Dedifferentiated amniotic fluid mesenchymal stem cell (primary cell): ENCODE measurements around the gene PRCC.

Experiments
- DNase-seq: peaks from one replicate; pipeline ENCODE4 v3.0.0-alpha.2; 2016; ENCODE audit errors: extremely low spot score

The PRCC gene, protein sequence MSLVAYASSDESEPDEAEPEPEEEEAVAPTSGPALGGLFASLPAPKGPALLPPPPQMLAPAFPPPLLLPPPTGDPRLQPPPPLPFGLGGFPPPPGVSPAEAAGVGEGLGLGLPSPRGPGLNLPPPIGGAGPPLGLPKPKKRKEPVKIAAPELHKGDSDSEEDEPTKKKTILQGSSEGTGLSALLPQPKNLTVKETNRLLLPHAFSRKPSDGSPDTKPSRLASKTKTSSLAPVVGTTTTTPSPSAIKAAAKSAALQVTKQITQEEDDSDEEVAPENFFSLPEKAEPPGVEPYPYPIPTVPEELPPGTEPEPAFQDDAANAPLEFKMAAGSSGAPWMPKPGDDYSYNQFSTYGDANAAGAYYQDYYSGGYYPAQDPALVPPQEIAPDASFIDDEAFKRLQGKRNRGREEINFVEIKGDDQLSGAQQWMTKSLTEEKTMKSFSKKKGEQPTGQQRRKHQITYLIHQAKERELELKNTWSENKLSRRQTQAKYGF

GRCh38 chr1:156767101-156767878, at the start of gene PRCC:
PRCC (plus strand) TSS chr1:156767535; CDS start chr1:156767772, 237 bp downstream.
- DNase-seq: peak; percentile 100

DNA sequence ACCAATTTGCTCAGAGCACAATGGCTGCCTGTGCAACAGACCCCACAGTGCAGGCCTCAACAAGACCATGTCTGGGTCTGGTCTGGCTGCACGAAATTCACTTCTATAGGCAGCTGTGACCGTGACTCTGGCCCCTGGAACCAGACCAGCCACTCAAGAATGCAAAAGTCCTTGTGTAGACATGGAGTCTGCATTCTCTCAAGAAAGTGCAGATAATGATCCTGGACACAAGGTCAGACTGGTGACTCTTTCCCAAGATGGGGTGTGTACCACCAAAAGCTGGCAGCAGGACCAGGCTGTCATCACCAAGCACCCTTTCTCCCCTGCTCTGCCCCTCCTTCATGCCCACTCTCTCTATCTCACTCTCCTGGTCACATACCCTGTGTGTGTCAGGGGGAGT, 46.2 kb upstream of the PRCC start:
- no peak for DNase-seq

DNA sequence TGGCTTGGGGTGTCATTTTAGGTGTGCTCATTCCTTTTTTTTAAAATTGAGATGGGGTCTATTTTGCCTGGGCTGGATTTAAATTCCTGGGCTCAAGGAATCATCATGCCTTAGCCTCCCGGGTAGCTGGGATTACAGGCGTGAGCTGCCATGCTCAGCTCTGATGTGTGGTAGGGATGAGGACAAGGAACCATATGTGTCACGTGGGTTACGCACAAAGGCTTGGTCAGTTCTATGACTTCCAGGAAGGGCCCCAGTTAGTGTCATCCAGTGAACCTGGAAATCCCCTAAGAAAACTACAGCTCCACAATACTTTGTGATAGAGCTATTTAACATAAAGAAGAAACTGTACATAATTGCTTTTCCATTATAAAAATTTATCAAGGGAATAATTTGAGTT, 45.8 kb upstream of the PRCC start:
- DNase-seq: no peak

- peak; percentile 82 for DNase-seq
These were observed 41.6 kb upstream of the PRCC start for GRCh38 chr1:156725683-156726280.

GRCh38 chr1:156726549-156727226, 40.6 kb upstream of the PRCC start:
- no peak for DNase-seq

GRCh38 chr1:156727492-156727891, 39.8 kb upstream of the PRCC start:
- no peak for DNase-seq

- DNase-seq: peak; percentile 65
These were observed 39.3 kb upstream of the PRCC start, which contains the start of gene METTL25B for GRCh38 chr1:156727926-156728598. METTL25B (plus strand) TSS chr1:156728469; CDS start chr1:156729105, 636 bp downstream.

DNA sequence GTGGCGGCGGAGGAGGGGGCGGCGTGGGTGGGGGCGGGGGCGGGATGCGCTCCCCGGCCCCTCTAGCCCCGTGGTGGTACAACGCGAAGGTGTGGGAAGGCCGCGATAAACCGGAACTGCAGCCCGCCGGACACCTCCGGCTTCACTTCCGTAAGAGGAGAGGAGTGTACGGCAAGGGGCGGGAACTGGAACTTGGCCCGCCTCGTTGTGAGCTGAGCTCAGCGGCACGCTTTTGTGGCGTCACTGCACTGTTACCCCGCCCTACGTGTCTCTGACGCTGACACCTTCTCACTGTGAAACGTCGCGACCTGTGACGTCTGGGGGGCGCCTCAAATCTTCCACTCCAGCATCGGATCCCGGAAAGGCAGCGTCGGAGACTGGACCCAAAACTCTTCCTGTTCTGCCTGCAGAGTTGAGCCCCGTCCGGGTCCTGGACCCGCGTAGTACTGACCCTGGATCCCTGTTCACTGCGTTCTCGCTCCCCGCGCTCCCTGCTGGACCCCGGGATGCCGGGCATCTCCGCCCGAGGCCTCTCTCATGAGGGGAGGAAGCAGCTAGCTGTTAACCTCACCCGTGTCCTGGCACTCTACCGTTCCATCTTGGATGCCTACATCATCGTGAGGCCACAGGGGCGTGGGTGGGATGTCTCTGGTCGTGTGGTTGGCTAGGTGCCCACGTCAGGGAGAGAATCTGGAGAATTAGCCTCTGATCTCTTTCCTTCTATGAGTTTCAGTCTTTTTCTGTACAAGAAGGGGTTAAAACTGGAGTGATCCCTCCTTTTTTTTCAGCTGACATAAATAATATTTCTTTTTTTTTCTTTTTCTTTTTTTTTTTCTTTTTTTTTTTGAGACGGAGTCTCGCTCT, 38.5 kb upstream of the PRCC start, which contains the start of gene ISG20L2:
Gene ISG20L2, minus strand, starts transcription at position 168 of the 864 bp plus-strand sequence. CDS start 1,114 bp downstream, outside the sequence.
- peak; percentile 97 for DNase-seq

- DNase-seq: no peak
These were observed 33.2 kb upstream of the PRCC start for GRCh38 chr1:156733989-156734584.

DNA sequence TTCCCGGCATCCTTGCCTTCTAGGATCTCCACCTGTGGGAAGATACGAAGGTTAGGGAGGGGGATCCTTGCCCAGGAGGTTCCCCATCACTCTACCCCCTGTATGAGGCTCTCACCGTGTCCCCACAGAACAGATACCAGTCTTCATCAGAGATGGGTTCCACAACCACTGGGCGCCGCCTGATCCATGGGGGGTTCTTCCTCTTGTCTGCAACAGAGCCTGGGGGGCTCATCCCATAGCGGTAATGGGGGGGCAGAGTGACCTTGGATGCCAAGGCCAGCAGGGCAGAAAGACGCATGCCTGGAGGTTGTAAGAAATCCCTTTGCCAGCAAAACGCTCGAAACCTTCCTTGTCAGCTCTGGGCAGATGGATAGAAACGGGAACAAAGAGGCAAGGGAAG, 28.9 kb upstream of the PRCC start:
- DNase-seq: no peak

- DNase-seq: no peak
These were observed 28.4 kb upstream of the PRCC start for GRCh38 chr1:156738916-156739315.

GRCh38 chr1:156740237-156740740, 27.0 kb upstream of the PRCC start:
- DNase-seq: no peak

DNA sequence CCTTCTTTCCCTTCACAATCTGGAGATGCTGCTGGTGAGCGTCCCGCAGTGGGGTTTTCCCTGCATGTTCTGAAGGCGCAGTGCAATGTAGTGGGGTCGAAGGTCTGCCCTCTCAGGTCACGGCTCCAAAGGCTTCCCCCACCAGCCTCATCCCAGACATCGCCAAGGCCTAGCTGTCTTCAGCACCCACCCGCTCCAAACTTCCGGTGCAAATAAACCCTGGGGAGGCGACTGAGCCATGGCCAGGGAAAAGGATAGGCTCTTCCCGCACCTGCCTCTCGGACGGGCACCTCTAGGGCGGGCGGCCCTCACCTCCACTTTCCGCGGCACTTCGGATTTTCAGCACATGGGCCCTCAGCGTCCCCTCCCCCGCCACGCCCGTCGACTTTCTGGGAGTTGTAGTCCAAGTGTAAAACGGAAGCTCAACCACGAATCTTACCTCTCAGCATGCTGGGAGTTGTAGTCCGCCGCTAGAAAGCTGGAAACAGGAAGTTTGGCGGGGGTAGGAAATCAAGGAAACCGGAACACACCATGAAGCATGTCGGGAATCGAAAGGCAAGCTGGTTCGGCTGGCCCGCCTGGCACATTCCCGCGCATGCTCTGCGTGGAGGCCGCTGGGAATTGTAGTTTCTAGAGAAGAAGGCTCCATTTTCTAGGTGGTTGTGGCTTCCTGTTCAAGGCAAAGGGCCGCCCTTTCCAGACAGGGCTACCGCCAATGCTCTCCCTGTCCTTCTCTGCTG, 26.4 kb upstream of the PRCC start, which contains the start of gene MRPL24:
Gene MRPL24, minus strand, starts transcription at position 348 of the 740 bp plus-strand sequence. CDS start 2,384 bp downstream, outside the sequence.
- DNase-seq: peak; percentile 100

- DNase-seq: no peak
These were observed 25.8 kb upstream of the PRCC start for GRCh38 chr1:156741481-156741983.

GRCh38 chr1:156742017-156742416, 25.3 kb upstream of the PRCC start:
- DNase-seq: no peak

- DNase-seq: no peak
These were observed 24.5 kb upstream of the PRCC start for GRCh38 chr1:156742801-156743200.

GRCh38 chr1:156743367-156744302, 23.7 kb upstream of the PRCC start:
- DNase-seq: no peak
